Heart left ventricle (tissue), 13 donors: Measurements from ENCODE around the gene YIF1B.

Experiments
- CTCF ChIP-seq, 12 donors: fragments of 200-600 bp; sonication (generic) in 4 of 12; IDR thresholded peaks; one replicate each; pipeline versions ENCODE4 v1.5.0 to v1.8.0; 2018 to 2022; ENCODE audit warnings: antibody characterized with exemption in 12 of 12, mild to moderate bottlenecking in 5 of 12
- POLR2A ChIP-seq, 2 donors: fragments of 450-650 bp; IDR thresholded peaks; one replicate each; pipeline ENCODE4 v1.6.1; 2017; ENCODE audit warnings: antibody characterized with exemption in 2 of 2, mild to moderate bottlenecking in 2 of 2, moderate library complexity in 2 of 2
- donor health status: ischemic (EF 13 %, LVEDD 7.1; RV severe dilation, severe dysfunction).
- donor health status: DM: no; HTN: yes; CAD: no.
- donor health status: DM: no; HTN: no; CAD: no.
- donor health status: ischemic (EF 25% LVEDD 6.9; RV normal size, moderate dysfunction).
- donor health status: ischemic (EF 25% LVEDD 5.7; RV mildly dilated, moderate dysfunction).
- donor health status: ischemic (EF 35%, LVEDD 5.7; RV mildly dilated, moderate dysfunction).
- donor health status: nonischemic (EF 11% LVEDD 7.7; RV severe dilation, severe dysfunction).
- donor health status: DM: yes; HTN: yes; CAD: no.
- donor health status: PGD.
- donor health status: ischemic (EF 29% LVEDD 5.4; RV normal size, mild dysfunction).
- donor health status: nonischemic (EF 23%, LVEDD 6.1; RV moderate dilation, normal function).

- TF ChIP-seq CTCF (IDR thresholded peaks at IDR 0.05) (no peak), POLR2A (IDR thresholded peaks at IDR 0.05) (no peak)
Observed at GRCh38 chr19:38358071-38358470, 42.3 kb upstream of the YIF1B start.
